Neuronal stem cell (in vitro differentiated cells): Measurements from ENCODE around the gene ABCC2.

Experiments
- DNase-seq: peaks from one replicate; pipeline ENCODE4 v3.0.0-alpha.2; 2013; ENCODE audit warnings: low spot score
- H2AFZ ChIP-seq: one replicate; pipeline ENCODE4 v1.6.1; 2013; ENCODE audit warnings: mild to moderate bottlenecking, low read length, inconsistent platforms
- H2AK5ac ChIP-seq: 2 replicates; pipeline ENCODE4 v1.6.1; 2013; ENCODE audit warnings: low read depth, mild to moderate bottlenecking, inconsistent platforms, low read length, moderate library complexity, mixed read lengths
- H2BK120ac ChIP-seq: 2 replicates; pipeline ENCODE4 v1.6.1; 2013; ENCODE audit warnings: low read depth, mild to moderate bottlenecking, inconsistent platforms, low read length, moderate library complexity, mixed read lengths
- H2BK12ac ChIP-seq: one replicate; pipeline ENCODE4 v1.6.1; 2013; ENCODE audit warnings: low read length, inconsistent platforms
- H2BK15ac ChIP-seq: 2 replicates; pipeline ENCODE4 v1.6.1; 2013; ENCODE audit warnings: mild to moderate bottlenecking, low read length, inconsistent platforms, mixed read lengths
- H2BK5ac ChIP-seq: one replicate; pipeline ENCODE4 v1.6.1; 2013; ENCODE audit warnings: inconsistent platforms, mild to moderate bottlenecking, low read length, moderate library complexity
- H3K14ac ChIP-seq: one replicate; pipeline ENCODE4 v1.6.1; 2013; ENCODE audit warnings: low read length, inconsistent platforms
- H3K18ac ChIP-seq: 2 replicates; pipeline ENCODE4 v1.6.1; 2013; ENCODE audit warnings: low read length, inconsistent platforms
- H3K23ac ChIP-seq: 2 replicates; pipeline ENCODE4 v1.6.1; 2013; ENCODE audit warnings: low read depth, mild to moderate bottlenecking, mixed read lengths, low read length, inconsistent platforms; ENCODE audit not compliant: poor library complexity
- H3K27ac ChIP-seq: replicated peaks from 3 replicates; pipeline ENCODE4 v1.5.1; 2013; ENCODE audit warnings: low read length, inconsistent platforms
- H3K27me3 ChIP-seq, 3 experiments: 2 replicates each; pipeline ENCODE4 v1.6.1; 2013; ENCODE audit warnings: low read length in 3 of 3, mild to moderate bottlenecking in 2 of 3, inconsistent platforms in 1 of 3, low read depth in 1 of 3, mixed read lengths in 1 of 3, moderate library complexity in 1 of 3; ENCODE audit not compliant: control insufficient read depth in 3 of 3, insufficient read depth in 3 of 3
- H3K36me3 ChIP-seq, 2 donors: replicated peaks in 1 of 2; 2 replicates each; pipeline ENCODE4 v1.6.1; 2013; ENCODE audit warnings: low read length in 2 of 2; ENCODE audit not compliant: control insufficient read depth in 2 of 2, insufficient read depth in 2 of 2
- H3K4ac ChIP-seq: 2 replicates; pipeline ENCODE4 v1.6.1; 2013; ENCODE audit warnings: inconsistent platforms, mild to moderate bottlenecking, low read length, moderate library complexity
- H3K4me1 ChIP-seq, 2 donors: 1 replicate in 1 of 2; 2 replicates in 1 of 2; pipeline ENCODE4 v1.6.1; 2013; ENCODE audit warnings: low read length in 2 of 2, low read depth in 1 of 2; ENCODE audit not compliant: control insufficient read depth in 2 of 2, insufficient read depth in 1 of 2
- H3K4me2 ChIP-seq: one replicate; pipeline ENCODE4 v1.6.1; 2013; ENCODE audit warnings: mild to moderate bottlenecking, low read length, inconsistent platforms; ENCODE audit not compliant: insufficient read depth, poor library complexity, severe bottlenecking
- H3K4me3 ChIP-seq, 2 donors: 2 replicates each; pipeline ENCODE4 v1.5.1; 2013; ENCODE audit warnings: low read length in 2 of 2, mild to moderate bottlenecking in 2 of 2, inconsistent platforms in 1 of 2, moderate library complexity in 1 of 2
- H3K79me1 ChIP-seq: one replicate; pipeline ENCODE4 v1.6.1; 2013; ENCODE audit warnings: low read depth, mild to moderate bottlenecking, inconsistent platforms, low read length, moderate library complexity
- H3K9ac ChIP-seq: one replicate; pipeline ENCODE4 v1.6.1; 2013; ENCODE audit warnings: mild to moderate bottlenecking, low read depth, low read length, inconsistent platforms; ENCODE audit not compliant: poor library complexity
- H3K9me3 ChIP-seq, 2 donors: replicated peaks in 1 of 2; 2 replicates each; pipeline versions ENCODE3 to v1.6.1; 2013; ENCODE audit warnings: low read length in 2 of 2, mild to moderate bottlenecking in 2 of 2, inconsistent platforms in 1 of 2, low read depth in 1 of 2, mixed read lengths in 1 of 2, moderate library complexity in 1 of 2; ENCODE audit not compliant: control insufficient read depth in 2 of 2, insufficient read depth in 1 of 2
- H4K8ac ChIP-seq: one replicate; pipeline ENCODE4 v1.6.1; 2013; ENCODE audit warnings: low read depth, mild to moderate bottlenecking, inconsistent platforms, low read length, moderate library complexity
- H4K91ac ChIP-seq: one replicate; pipeline ENCODE4 v1.6.1; 2013; ENCODE audit warnings: low read length, low read depth, mild to moderate bottlenecking, inconsistent platforms; ENCODE audit not compliant: poor library complexity
- whole genome bisulfite sequencing, 2 donors: extraction: QIAGEN DNeasy Blood & Tissue Kit; methylation state at CpG; one replicate each; pipeline ENCODE4 v1.1.7; 2013; ENCODE audit warnings: missing lambda C conversion rate in 2 of 2, mixed read lengths in 1 of 2; ENCODE audit not compliant: insufficient read length in 2 of 2, insufficient replicate concordance in 1 of 2; ENCODE audit errors: extremely low coverage in 2 of 2; 5-methylcytosine and 5-hydroxymethylcytosine counted together

ABCC2 gene

GRCh38 chr10:99827936-99828335 is 45.5 kb downstream of the ABCC2 start:
- Histone ChIP-seq H4K8ac (no peak overlapping the region), H3K4me3 (no peak overlapping the region), H2AK5ac (no peak overlapping the region), H3K27me3 (no peaks in the 10 kb centered on the region), H3K4me2 (no peak overlapping the region), H3K27ac (no peak overlapping the region), H3K4ac (no peak overlapping the region), H2BK5ac (no peak overlapping the region), H3K9ac (no peak overlapping the region), H3K36me3 (no peaks in the 10 kb centered on the region), H3K18ac (no peak overlapping the region), H3K79me1 (no peaks in the 10 kb centered on the region), H2BK15ac (no peak overlapping the region), H3K23ac (no peak overlapping the region), H2BK12ac (no peak overlapping the region), H3K4me1 (no peaks in the 10 kb centered on the region), H2BK120ac (no peak overlapping the region), H3K9me3 (peaks cover 0 to 6% of the 10 kb centered on the region in 2 donors), H4K91ac (no peak overlapping the region), H3K14ac (no peak overlapping the region), H2AFZ (no peak overlapping the region)
- no peak for DNase-seq
- no CpG with 5 or more reads among the region's 3 CpGs for WGBS, 2 donors

DNA sequence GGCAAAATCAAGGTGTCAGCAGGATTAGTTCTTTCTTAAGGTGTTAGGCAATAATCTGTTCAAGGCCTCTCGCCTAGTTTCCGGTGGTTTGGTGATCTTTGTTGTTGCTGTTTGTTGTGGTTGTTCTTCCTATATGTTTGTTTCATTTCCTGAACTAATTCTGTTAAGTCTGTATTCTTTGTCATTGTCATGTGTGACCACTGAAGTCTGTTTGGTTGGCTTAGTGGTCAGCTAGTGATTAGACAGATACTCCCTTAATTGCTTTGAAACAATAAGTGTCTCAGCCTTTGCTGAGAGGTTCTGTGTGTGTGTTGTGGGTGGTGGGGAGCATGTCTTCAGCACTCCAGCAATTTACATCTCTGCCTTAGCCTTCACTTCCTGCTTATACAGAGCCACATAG is 46.0 kb downstream of the ABCC2 start:
- no peak overlapping the region for H3K18ac ChIP-seq
- no peak overlapping the region for H2BK12ac ChIP-seq
- DNase-seq, result no peak
- H3K36me3 ChIP-seq, result no peaks in the 10 kb centered on the region
- H3K23ac ChIP-seq, result no peak overlapping the region
- H3K4ac ChIP-seq, result no peak overlapping the region
- H3K4me1 ChIP-seq, result no peaks in the 10 kb centered on the region
- no peak overlapping the region for H2BK15ac ChIP-seq
- no peak overlapping the region for H3K4me2 ChIP-seq
- no peak overlapping the region for H4K8ac ChIP-seq
- no peak overlapping the region for H3K9ac ChIP-seq
- H3K9me3 ChIP-seq, result peaks cover 0 to 6% of the 10 kb centered on the region in 2 donors
- no peak overlapping the region for H2BK120ac ChIP-seq
- H3K79me1 ChIP-seq, result no peaks in the 10 kb centered on the region
- no peak overlapping the region for H4K91ac ChIP-seq
- H3K14ac ChIP-seq, result no peak overlapping the region
- WGBS, 2 donors, result no CpG with 5 or more reads among the region's 2 CpGs
- H3K4me3 ChIP-seq, result no peak overlapping the region
- no peak overlapping the region for H2AK5ac ChIP-seq
- H3K27ac ChIP-seq, result no peak overlapping the region
- no peaks in the 10 kb centered on the region for H3K27me3 ChIP-seq
- H2BK5ac ChIP-seq, result no peak overlapping the region
- no peak overlapping the region for H2AFZ ChIP-seq

DNA sequence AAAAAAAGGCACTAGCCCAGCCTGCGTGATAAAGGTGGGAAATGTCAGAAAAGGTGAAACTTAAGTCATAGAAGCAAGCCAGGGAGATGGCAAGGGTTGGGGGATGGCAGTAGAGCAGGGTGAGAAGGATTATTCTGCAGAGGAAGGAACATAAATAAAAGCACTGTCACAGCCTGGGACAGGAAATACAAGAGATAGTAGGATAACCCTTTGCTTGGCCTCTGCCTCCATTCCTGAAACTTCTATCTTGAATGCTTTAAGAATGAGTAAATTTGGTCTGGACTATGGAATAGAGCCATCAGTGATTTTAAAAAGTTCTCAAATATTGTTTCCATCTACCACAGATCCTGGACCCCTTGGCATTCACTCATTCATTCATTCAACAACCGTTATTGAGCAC is 50.0 kb downstream of the ABCC2 start:
- H3K9ac ChIP-seq, result no peak overlapping the region
- no peak overlapping the region for H2BK5ac ChIP-seq
- H2BK120ac ChIP-seq, result no peak overlapping the region
- H3K4me1 ChIP-seq, result no peaks in the 10 kb centered on the region
- no CpG with 5 or more reads among the region's 2 CpGs for WGBS, 2 donors
- H3K9me3 ChIP-seq, result peaks cover 6% of the 10 kb centered on the region in 2 donors
- H2AK5ac ChIP-seq, result no peak overlapping the region
- H3K27me3 ChIP-seq, result no peaks in the 10 kb centered on the region
- no peaks in the 10 kb centered on the region for H3K36me3 ChIP-seq
- H2AFZ ChIP-seq, result no peak overlapping the region
- H4K8ac ChIP-seq, result no peak overlapping the region
- no peak overlapping the region for H3K18ac ChIP-seq
- no peak overlapping the region for H3K4me2 ChIP-seq
- no peaks in the 10 kb centered on the region for H3K79me1 ChIP-seq
- H4K91ac ChIP-seq, result no peak overlapping the region
- no peak overlapping the region for H3K14ac ChIP-seq
- no peak overlapping the region for H3K27ac ChIP-seq
- no peak overlapping the region for H3K23ac ChIP-seq
- no peak for DNase-seq
- no peak overlapping the region for H3K4ac ChIP-seq
- H3K4me3 ChIP-seq, result no peak overlapping the region
- no peak overlapping the region for H2BK15ac ChIP-seq
- no peak overlapping the region for H2BK12ac ChIP-seq

DNA sequence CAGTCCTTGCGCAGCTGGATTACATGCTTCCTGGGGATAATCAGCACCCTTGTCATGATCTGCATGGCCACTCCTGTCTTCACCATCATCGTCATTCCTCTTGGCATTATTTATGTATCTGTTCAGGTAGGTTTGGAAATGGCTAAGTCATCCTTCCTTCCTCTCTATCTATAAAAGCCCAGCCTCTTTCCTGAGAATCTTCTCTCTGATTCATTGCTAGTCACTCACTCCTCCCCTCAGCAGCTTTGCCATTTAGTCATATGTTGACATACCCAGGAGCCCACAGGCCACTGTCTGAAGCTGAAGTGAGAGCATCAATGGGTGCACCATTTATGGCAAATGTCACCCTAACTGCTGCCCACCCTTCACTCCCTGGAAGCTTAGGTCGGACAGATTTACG is 52.0 kb downstream of the ABCC2 start:
- H2AK5ac ChIP-seq, result no peak overlapping the region
- no peak overlapping the region for H2BK12ac ChIP-seq
- no peaks in the 10 kb centered on the region for H3K27me3 ChIP-seq
- H4K91ac ChIP-seq, result no peak overlapping the region
- H3K18ac ChIP-seq, result no peak overlapping the region
- no peaks in the 10 kb centered on the region for H3K79me1 ChIP-seq
- no peak overlapping the region for H2BK120ac ChIP-seq
- no peak overlapping the region for H3K23ac ChIP-seq
- no peaks in the 10 kb centered on the region for H3K36me3 ChIP-seq
- H3K4ac ChIP-seq, result no peak overlapping the region
- DNase-seq, result no peak
- H3K4me2 ChIP-seq, result no peak overlapping the region
- no peak overlapping the region for H3K4me3 ChIP-seq
- no peak overlapping the region for H3K9ac ChIP-seq
- no peak overlapping the region for H2AFZ ChIP-seq
- no peak overlapping the region for H3K27ac ChIP-seq
- H3K9me3 ChIP-seq, result peaks cover 0 to 6% of the 10 kb centered on the region in 2 donors
- no peak overlapping the region for H2BK15ac ChIP-seq
- no CpG with 5 or more reads among the region's 4 CpGs for WGBS, 2 donors
- H2BK5ac ChIP-seq, result no peak overlapping the region
- H3K4me1 ChIP-seq, result no peaks in the 10 kb centered on the region
- H4K8ac ChIP-seq, result no peak overlapping the region
- no peak overlapping the region for H3K14ac ChIP-seq
